Erythroblast (primary cell): Measurements from ENCODE around the gene PCDH9.

ENCODE experiments used
- GATA1 ChIP-seq: IDR thresholded peaks from 2 replicates; pipeline ENCODE4 v1.6.1; 2011; ENCODE audit warnings: low read depth, mild to moderate bottlenecking, control low read depth, low read length, moderate library complexity
- POLR2A ChIP-seq: IDR thresholded peaks from 2 replicates; pipeline ENCODE4 v1.6.1; 2011; ENCODE audit warnings: mild to moderate bottlenecking, low read length

GRCh38 chr13:66922444-66922843 lies 307.7 kb downstream of the PCDH9 start:
- TF ChIP-seq POLR2A = no peak
- TF ChIP-seq GATA1 = no peak
